Tibial nerve (tissue), 4 donors: ENCODE measurements around the gene TRUB1.

ENCODE experiments used
- CTCF ChIP-seq, 5 experiments: fragments of 200-600 bp in 3 of 5; fragments of 450-650 bp in 2 of 5; sonication (generic) in 3 of 5; IDR thresholded peaks; one replicate each; pipeline ENCODE4 v1.5.1; 2016 to 2019; ENCODE audit warnings: antibody characterized with exemption in 5 of 5, mild to moderate bottlenecking in 3 of 5, moderate library complexity in 2 of 5
- EP300 ChIP-seq, 2 donors: sonication (generic); formaldehyde crosslinking; IDR thresholded peaks; one replicate each; pipeline ENCODE4 v1.6.1; 2017; ENCODE audit warnings: antibody characterized with exemption in 2 of 2, mild to moderate bottlenecking in 1 of 2
- POLR2A ChIP-seq, 2 donors: fragments of 450-650 bp; IDR thresholded peaks; one replicate each; pipeline ENCODE4 v1.6.1; 2017; ENCODE audit warnings: antibody characterized with exemption in 2 of 2, mild to moderate bottlenecking in 2 of 2, moderate library complexity in 2 of 2

GRCh38 chr10:114940735-114941134 is 2.7 kb downstream of the TRUB1 start:
- no peak for TF ChIP-seq CTCF (IDR thresholded peaks at IDR 0.05)
- no peak for TF ChIP-seq POLR2A (IDR thresholded peaks at IDR 0.05)
- TF ChIP-seq EP300 (IDR thresholded peaks at IDR 0.05), result no peak
